ENCODE results near the gene EFCAB11. TPM values are rescaled to one million over a fixed set of nuclear protein-coding genes. Genes with fewer than 3 reads are reported as not detected.

EFCAB11 gene
- total and polyA plus RNA-seq, 2 of the 8 experiments (the other 6 are each of a cell fraction or from before 2014, with no cell fraction given) = 6.8 to 12.8 TPM

DNA sequence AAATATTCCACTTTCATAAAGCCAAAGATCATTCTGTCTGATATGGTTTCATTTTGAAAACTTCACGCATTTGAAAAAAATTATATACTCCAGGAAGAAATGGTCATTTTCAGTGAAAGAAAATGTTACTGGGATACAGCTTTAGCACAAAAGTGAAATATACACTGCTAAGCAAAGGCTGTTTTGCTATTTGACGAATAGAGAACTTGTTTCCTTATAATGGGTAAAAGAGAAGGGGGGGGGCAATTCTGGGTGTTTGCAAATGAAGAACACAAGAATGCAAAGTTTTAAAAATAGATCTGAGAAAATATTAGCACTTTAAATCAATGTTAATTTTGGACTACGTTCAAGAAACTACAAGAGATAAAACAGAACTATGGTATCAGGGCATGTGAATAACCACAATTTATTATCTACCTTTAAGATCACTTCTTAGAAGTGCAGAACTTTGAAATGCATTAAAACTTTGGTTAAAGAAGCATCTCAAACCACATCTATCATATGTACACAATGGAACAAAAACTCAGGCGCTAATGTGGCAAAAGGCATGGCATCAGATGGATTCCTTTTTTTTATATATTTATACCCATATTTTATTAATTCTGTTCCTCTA is 51.1 kb downstream of the EFCAB11 start:
- no peak overlapping the region for H2BK12ac ChIP-seq (ENCODE audit: low read depth, low read length)

More for the DNA sequence above, 51.1 kb downstream of the EFCAB11 start:
- H3K36me3 ChIP-seq (ENCODE audit: control insufficient read depth in 2 of 4, insufficient read depth in 4 of 4, low read length in 3 of 4) = no peaks in the 10 kb centered on the region
- H3K79me1 ChIP-seq (ENCODE audit: low read depth, low read length) = no peaks in the 10 kb centered on the region
- H3K27me3 ChIP-seq (replicated peaks in 1 of 4; ENCODE audit: control insufficient read depth in 3 of 4, extremely low read depth in 1 of 4, insufficient read depth in 3 of 4, low read length in 3 of 4) = no peaks in the 10 kb centered on the region
- H3K79me2 ChIP-seq (ENCODE audit: control insufficient read depth in 1 of 2, insufficient read depth in 2 of 2, low read length in 2 of 2) = no peaks in the 10 kb centered on the region
- ChIA-PET POLR2A (ENCODE audit: partially characterized antibody) (no interaction called here), CTCF (ENCODE audit: partially characterized antibody) (interaction anchor here (1.0 kb wide), 1 partner anchor 125 kb away, joined by 3 read pairs; no protein-coding TSS in a partner anchor)
- H2BK15ac ChIP-seq (ENCODE audit: low read length) = no peak overlapping the region
- H3K56ac ChIP-seq (replicated peaks; ENCODE audit: insufficient read length, low read depth, low read length) = no peak overlapping the region
- H3K14ac ChIP-seq (ENCODE audit: insufficient read length) = no peak overlapping the region
- no peak overlapping the region for H3K18ac ChIP-seq (ENCODE audit: extremely low read depth, low read length)
- no peak overlapping the region for H4K5ac ChIP-seq (ENCODE audit: insufficient read length, low read depth, low read length)
- no peaks in the 10 kb centered on the region for H4K20me1 ChIP-seq (replicated peaks in 1 of 2; ENCODE audit: control insufficient read depth in 1 of 2, insufficient read depth in 2 of 2, low read length in 2 of 2)
- H4K91ac ChIP-seq (replicated peaks; ENCODE audit: insufficient read length, low read length) = no peak overlapping the region
- no peak for FAIRE-seq
- no peak for DNase-seq (ENCODE audit: low read depth in 1 of 2, low spot score in 2 of 2)
- H3K9me3 ChIP-seq (ENCODE audit: insufficient read depth in 2 of 2, low read depth in 1 of 2, low read length in 1 of 2) = no peaks in the 10 kb centered on the region
- H3K23ac ChIP-seq (ENCODE audit: insufficient read length) = no peak overlapping the region
- no peak overlapping the region for H3K4ac ChIP-seq (replicated peaks; ENCODE audit: insufficient read length, low read depth, low read length)
- no peaks in the 10 kb centered on the region for H3K4me1 ChIP-seq (replicated peaks in 1 of 4; ENCODE audit: control insufficient read depth in 3 of 4, insufficient read depth in 4 of 4, low read length in 3 of 4)
- no peak overlapping the region for H4K8ac ChIP-seq (ENCODE audit: extremely low read depth, insufficient read depth, low read length)
- H3K27ac ChIP-seq (ENCODE audit: low read depth, low read length) = no peak overlapping the region
- WGBS, 2 experiments (ENCODE audit: extremely low coverage in 1 of 2, insufficient coverage in 1 of 2, insufficient read length in 1 of 2, insufficient replicate concordance in 2 of 2, low coverage in 1 of 2, low lambda C conversion rate in 2 of 2, missing lambda C conversion rate in 1 of 2) = 75% methylated on average over 4 of the region's 4 CpGs; no CpG with 5 or more reads in 1 of the 2 experiments
- H3K23me2 ChIP-seq (ENCODE audit: low read depth, low read length) = no peaks in the 10 kb centered on the region; the same call in 1 of the 2 replicates
- no peak overlapping the region for H2BK120ac ChIP-seq (replicated peaks; ENCODE audit: low read depth, low read length)
- no peak overlapping the region for H3K4me2 ChIP-seq (ENCODE audit: insufficient read depth in 1 of 2, low read depth in 2 of 2, low read length in 2 of 2)
- H2BK20ac ChIP-seq (ENCODE audit: low read length) = no peak overlapping the region
- TF ChIP-seq TCF12 (IDR thresholded peaks at IDR 0.05; ENCODE audit: low read depth, low read length) (no peak), GTF2F1 (IDR thresholded peaks at IDR 0.05; ENCODE audit: borderline replicate concordance, low read depth, low read length) (no peak), EZH2 (IDR thresholded peaks at IDR 0.05; ENCODE audit: low read depth, low read length, severe bottlenecking) (no peak), POU5F1 (IDR thresholded peaks at IDR 0.05; ENCODE audit: low read depth, low read length) (no peak)
- H2BK5ac ChIP-seq (ENCODE audit: low read depth, low read length) = no peak overlapping the region
- no peak overlapping the region for H3K9ac ChIP-seq (replicated peaks in 1 of 4; ENCODE audit: extremely low read depth in 1 of 4, low read depth in 3 of 4, low read length in 3 of 4)
- H2AFZ ChIP-seq (ENCODE audit: low read length) = no peak overlapping the region
- H2AK5ac ChIP-seq (ENCODE audit: low read depth, low read length) = no peak overlapping the region
- H3K4me3 ChIP-seq (ENCODE audit: extremely low read depth in 1 of 4, insufficient read depth in 2 of 4, low read depth in 3 of 4, low read length in 4 of 4) = no peak overlapping the region
